Measurements from ENCODE around the gene OTOF. TPM values are rescaled to one million over a fixed set of nuclear protein-coding genes. Genes with fewer than 3 reads are reported as not detected.

The OTOF gene
- total and polyA plus RNA-seq, 2 donors (not counting 1 experiment from before 2014, with no cell fraction given): not detected

- no peak overlapping the region for H3K4me2 ChIP-seq (ENCODE audit: extremely low read depth, insufficient read depth, low read length)
- DNase-seq (ENCODE audit: low read depth in 2 of 2): no peak
- no peak overlapping the region for H3K27ac ChIP-seq (ENCODE audit: insufficient read depth, low read length)
- H3K4me3 ChIP-seq (replicated peaks in 1 of 4; ENCODE audit: control extremely low read depth in 1 of 4, insufficient read depth in 1 of 4, low read depth in 3 of 4, low read length in 4 of 4): no peak overlapping the region
- H3K9me3 ChIP-seq (ENCODE audit: control insufficient read depth, insufficient read depth, low read depth, low read length): no peaks in the 10 kb centered on the region
- no peaks in the 10 kb centered on the region for H3K36me3 ChIP-seq (ENCODE audit: control insufficient read depth, insufficient read depth, low read length)
- no peak for TF ChIP-seq CTCF (conservative IDR thresholded peaks at IDR 0.05 in 1 of 2, IDR thresholded peaks at IDR 0.05 in 1 of 2; ENCODE audit: low read depth in 1 of 2, low read length in 2 of 2)
- no peak for TF ChIP-seq EZH2 (IDR thresholded peaks at IDR 0.05; ENCODE audit: low read length, missing control alignments)
- no peaks in the 10 kb centered on the region for H3K79me2 ChIP-seq (ENCODE audit: control insufficient read depth, insufficient read depth, low read length)
- no peaks in the 10 kb centered on the region for H4K20me1 ChIP-seq (ENCODE audit: control insufficient read depth, extremely low read depth, insufficient read depth, low read length)
- peaks cover 4% of the 10 kb centered on the region for H3K27me3 ChIP-seq (ENCODE audit: control insufficient read depth, insufficient read depth, low read length)
- H2AFZ ChIP-seq (ENCODE audit: low read length): no peak overlapping the region
- no peaks in the 10 kb centered on the region for H3K4me1 ChIP-seq (ENCODE audit: control insufficient read depth, extremely low read depth, insufficient read depth, low read length)
- no peak overlapping the region for H3K9ac ChIP-seq (ENCODE audit: insufficient read depth, low read length)
Measured at GRCh38 chr2:26454561-26455001, 23.3 kb downstream of the OTOF start.

GRCh38 chr2:26453421-26454329 lies 24.2 kb downstream of the OTOF start:
- H3K9ac ChIP-seq (ENCODE audit: insufficient read depth, low read length): no peak overlapping the region
- no peak overlapping the region for H3K4me2 ChIP-seq (ENCODE audit: extremely low read depth, insufficient read depth, low read length)
- H3K4me3 ChIP-seq (replicated peaks in 1 of 4; ENCODE audit: control extremely low read depth in 1 of 4, insufficient read depth in 1 of 4, low read depth in 3 of 4, low read length in 4 of 4): no peak overlapping the region
- H3K36me3 ChIP-seq (ENCODE audit: control insufficient read depth, insufficient read depth, low read length): no peaks in the 10 kb centered on the region
- no peak overlapping the region for H2AFZ ChIP-seq (ENCODE audit: low read length)
- H3K4me1 ChIP-seq (ENCODE audit: control insufficient read depth, extremely low read depth, insufficient read depth, low read length): no peaks in the 10 kb centered on the region
- H3K9me3 ChIP-seq (ENCODE audit: control insufficient read depth, insufficient read depth, low read depth, low read length): no peaks in the 10 kb centered on the region
- H4K20me1 ChIP-seq (ENCODE audit: control insufficient read depth, extremely low read depth, insufficient read depth, low read length): no peaks in the 10 kb centered on the region
- no peak for DNase-seq (ENCODE audit: low read depth in 2 of 2)
- no peaks in the 10 kb centered on the region for H3K79me2 ChIP-seq (ENCODE audit: control insufficient read depth, insufficient read depth, low read length)
- TF ChIP-seq EZH2 (IDR thresholded peaks at IDR 0.05; ENCODE audit: low read length, missing control alignments) (no peak), CTCF (conservative IDR thresholded peaks at IDR 0.05 in 1 of 2, IDR thresholded peaks at IDR 0.05 in 1 of 2; ENCODE audit: low read depth in 1 of 2, low read length in 2 of 2) (no peak)
- peaks cover 4% of the 10 kb centered on the region for H3K27me3 ChIP-seq (ENCODE audit: control insufficient read depth, insufficient read depth, low read length)
- H3K27ac ChIP-seq (ENCODE audit: insufficient read depth, low read length): no peak overlapping the region

- no peak for DNase-seq (ENCODE audit: low read depth in 2 of 2)
- Histone ChIP-seq H3K4me2 (ENCODE audit: extremely low read depth, insufficient read depth, low read length) (no peak overlapping the region), H2AFZ (ENCODE audit: low read length) (no peak overlapping the region), H3K36me3 (ENCODE audit: control insufficient read depth, insufficient read depth, low read length) (no peaks in the 10 kb centered on the region), H3K9ac (ENCODE audit: insufficient read depth, low read length) (no peak overlapping the region), H3K4me3 (replicated peaks in 1 of 4; ENCODE audit: control extremely low read depth in 1 of 4, insufficient read depth in 1 of 4, low read depth in 3 of 4, low read length in 4 of 4) (no peak overlapping the region), H3K9me3 (ENCODE audit: control insufficient read depth, insufficient read depth, low read depth, low read length) (no peaks in the 10 kb centered on the region), H3K4me1 (ENCODE audit: control insufficient read depth, extremely low read depth, insufficient read depth, low read length) (no peaks in the 10 kb centered on the region), H4K20me1 (ENCODE audit: control insufficient read depth, extremely low read depth, insufficient read depth, low read length) (no peaks in the 10 kb centered on the region), H3K27ac (ENCODE audit: insufficient read depth, low read length) (no peak overlapping the region), H3K27me3 (ENCODE audit: control insufficient read depth, insufficient read depth, low read length) (peaks cover 4% of the 10 kb centered on the region), H3K79me2 (ENCODE audit: control insufficient read depth, insufficient read depth, low read length) (no peaks in the 10 kb centered on the region)
- TF ChIP-seq EZH2 (IDR thresholded peaks at IDR 0.05; ENCODE audit: low read length, missing control alignments): no peak
- no peak for TF ChIP-seq CTCF (conservative IDR thresholded peaks at IDR 0.05 in 1 of 2, IDR thresholded peaks at IDR 0.05 in 1 of 2; ENCODE audit: low read depth in 1 of 2, low read length in 2 of 2)
Measured at GRCh38 chr2:26451700-26452099, 26.2 kb downstream of the OTOF start.
